Measurements from ENCODE around the gene MARCHF4.

- TF ChIP-seq EZH2 (IDR thresholded peaks at IDR 0.05; ENCODE audit: low read depth, low read length, severe bottlenecking), result no peak
- TF ChIP-seq, protein P1, sequence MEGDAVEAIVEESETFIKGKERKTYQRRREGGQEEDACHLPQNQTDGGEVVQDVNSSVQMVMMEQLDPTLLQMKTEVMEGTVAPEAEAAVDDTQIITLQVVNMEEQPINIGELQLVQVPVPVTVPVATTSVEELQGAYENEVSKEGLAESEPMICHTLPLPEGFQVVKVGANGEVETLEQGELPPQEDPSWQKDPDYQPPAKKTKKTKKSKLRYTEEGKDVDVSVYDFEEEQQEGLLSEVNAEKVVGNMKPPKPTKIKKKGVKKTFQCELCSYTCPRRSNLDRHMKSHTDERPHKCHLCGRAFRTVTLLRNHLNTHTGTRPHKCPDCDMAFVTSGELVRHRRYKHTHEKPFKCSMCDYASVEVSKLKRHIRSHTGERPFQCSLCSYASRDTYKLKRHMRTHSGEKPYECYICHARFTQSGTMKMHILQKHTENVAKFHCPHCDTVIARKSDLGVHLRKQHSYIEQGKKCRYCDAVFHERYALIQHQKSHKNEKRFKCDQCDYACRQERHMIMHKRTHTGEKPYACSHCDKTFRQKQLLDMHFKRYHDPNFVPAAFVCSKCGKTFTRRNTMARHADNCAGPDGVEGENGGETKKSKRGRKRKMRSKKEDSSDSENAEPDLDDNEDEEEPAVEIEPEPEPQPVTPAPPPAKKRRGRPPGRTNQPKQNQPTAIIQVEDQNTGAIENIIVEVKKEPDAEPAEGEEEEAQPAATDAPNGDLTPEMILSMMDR (IDR thresholded peaks at IDR 0.05; ENCODE audit: control extremely low read depth in 1 of 3, insufficient read depth in 1 of 3, low read depth in 1 of 3, low read length in 3 of 3), result no peak
- no peak for TF ChIP-seq POLR2AphosphoS5 (IDR thresholded peaks at IDR 0.05; ENCODE audit: low read depth, low read length)
Observed at GRCh38 chr2:216420367-216421101, 48.3 kb upstream of the MARCHF4 start.

Data from H1 (cell line).